ENCODE data around the gene TMEM164.

Gene TMEM164

GRCh38 chrX:110070970-110071369, 68.1 kb downstream of the TMEM164 start:
- DNase-seq (ENCODE audit: low read depth in 3 of 3) = no peak

- no peak for DNase-seq (ENCODE audit: low read depth in 3 of 3)
Observed at GRCh38 chrX:110081320-110081719, 78.4 kb downstream of the TMEM164 start.

- no peak for DNase-seq (ENCODE audit: low read depth in 3 of 3)
Observed at GRCh38 chrX:110081740-110082139, 78.8 kb downstream of the TMEM164 start.

- DNase-seq (ENCODE audit: low read depth in 3 of 3) = no peak
Observed at GRCh38 chrX:110082161-110082560, 79.2 kb downstream of the TMEM164 start.

- no peak for DNase-seq (ENCODE audit: low read depth in 3 of 3)
Observed at GRCh38 chrX:110086162-110086915, 83.4 kb downstream of the TMEM164 start.

- no peak for DNase-seq (ENCODE audit: low read depth in 3 of 3)
Observed at GRCh38 chrX:110086916-110087484, 84.1 kb downstream of the TMEM164 start.

- no peak for DNase-seq (ENCODE audit: low read depth in 3 of 3)
Observed at GRCh38 chrX:110087485-110088356, 84.8 kb downstream of the TMEM164 start.

- no peak for DNase-seq (ENCODE audit: low read depth in 3 of 3)
Observed at GRCh38 chrX:110089656-110090403, 86.9 kb downstream of the TMEM164 start.

- DNase-seq (ENCODE audit: low read depth in 3 of 3) = no peak
Observed at GRCh38 chrX:110097920-110098319, 95.0 kb downstream of the TMEM164 start.

- no peak for DNase-seq (ENCODE audit: low read depth in 3 of 3)
Observed at GRCh38 chrX:110103344-110103743, 100.4 kb downstream of the TMEM164 start.

GRCh38 chrX:110104078-110104477, 101.2 kb downstream of the TMEM164 start:
- no peak for DNase-seq (ENCODE audit: low read depth in 3 of 3)

- no peak for DNase-seq (ENCODE audit: low read depth in 3 of 3)
Observed at GRCh38 chrX:110108381-110108821, 105.5 kb downstream of the TMEM164 start.

GRCh38 chrX:110114260-110114776, 111.4 kb downstream of the TMEM164 start:
- no peak for DNase-seq (ENCODE audit: low read depth in 3 of 3)

GRCh38 chrX:110116066-110116980, 113.4 kb downstream of the TMEM164 start:
- no peak for DNase-seq (ENCODE audit: low read depth in 3 of 3)

GRCh38 chrX:110118530-110118929, 115.6 kb downstream of the TMEM164 start:
- DNase-seq (ENCODE audit: low read depth in 3 of 3) = no peak

GRCh38 chrX:110119480-110119879, 116.6 kb downstream of the TMEM164 start:
- DNase-seq (ENCODE audit: low read depth in 3 of 3) = no peak

GRCh38 chrX:110120025-110120424, 117.1 kb downstream of the TMEM164 start:
- no peak for DNase-seq (ENCODE audit: low read depth in 3 of 3)

- no peak for DNase-seq (ENCODE audit: low read depth in 3 of 3)
Observed at GRCh38 chrX:110123331-110123782, 120.4 kb downstream of the TMEM164 start.

GRCh38 chrX:110125446-110126162, 122.7 kb downstream of the TMEM164 start:
- no peak for DNase-seq (ENCODE audit: low read depth in 3 of 3)

GRCh38 chrX:110131031-110131430, 128.1 kb downstream of the TMEM164 start:
- DNase-seq (ENCODE audit: low read depth in 3 of 3) = no peak
